K562 (cell line): ENCODE data around the gene SOX2. TPM values are rescaled to one million over a fixed set of nuclear protein-coding genes. Genes with fewer than 3 reads are reported as not detected.

Experiments used
- BHLHE40 ChIP-seq: IDR thresholded peaks from 2 replicates; pipeline ENCODE4 v1.6.1; 2011; ENCODE audit warnings: low read length, improper control_type of control experiment
- BRD9 ChIP-seq: fragments of 450-650 bp; IDR thresholded peaks from 2 replicates; pipeline ENCODE4 v1.6.1; 2018; ENCODE audit warnings: low read depth; ENCODE audit not compliant: partially characterized antibody
- CTCF ChIP-seq, 3 experiments: IDR thresholded peaks in 2 of 3; conservative IDR thresholded peaks in 1 of 3; 2 replicates each; pipeline ENCODE4 v1.5.1; 2011 to 2012; ENCODE audit warnings: low read length in 3 of 3, mild to moderate bottlenecking in 3 of 3, control low read depth in 2 of 3, improper control_type of control experiment in 1 of 3, inconsistent platforms in 1 of 3, low read depth in 1 of 3, mixed read lengths in 1 of 3, moderate library complexity in 1 of 3; ENCODE audit not compliant: insufficient read depth in 2 of 3
- FOXA1 ChIP-seq: fragments of 450-650 bp; IDR thresholded peaks from 2 replicates; pipeline ENCODE4 v1.6.1; 2016; ENCODE audit warnings: mild to moderate bottlenecking, borderline replicate concordance
- GATA2 ChIP-seq: sonication (generic); formaldehyde crosslinking; IDR thresholded peaks from 2 replicates; pipeline ENCODE4 v1.4.0; 2020; ENCODE audit warnings: mild to moderate bottlenecking, missing genetic modification reagents
- HEY1 ChIP-seq: fragments of 250-450 bp; sonication (Bioruptor Pico); IDR thresholded peaks from 2 replicates; pipeline ENCODE4 v1.5.0; 2020; ENCODE audit warnings: mild to moderate bottlenecking, moderate library complexity, borderline replicate concordance
- SMARCA4 ChIP-seq: fragments of 450-650 bp; IDR thresholded peaks from 2 replicates; pipeline ENCODE4 v1.6.1; 2016
- THRAP3 ChIP-seq: fragments of 450-650 bp; IDR thresholded peaks from 2 replicates; pipeline ENCODE4 v1.6.1; 2016; ENCODE audit warnings: mild to moderate bottlenecking, inconsistent platforms, borderline replicate concordance
- ZNF644 ChIP-seq: fragments of 200-800 bp; sonication (Bioruptor generic); IDR thresholded peaks from 2 replicates; pipeline ENCODE4 v1.6.1; 2016; ENCODE audit warnings: low read depth, missing genetic modification characterization, missing compliant biosample characterization
- ZNF766 ChIP-seq: fragments of 200-800 bp; sonication (Bioruptor generic); conservative IDR thresholded peaks from 2 replicates; pipeline ENCODE4 v1.6.1; 2016; ENCODE audit warnings: missing genetic modification characterization, missing compliant biosample characterization
- polyA plus RNA-seq, 8 experiments: library from polyadenylated mRNA; depleted of rRNA in 4 of 8; stranded (reverse) in 5 of 8; unstranded in 3 of 8; fragments of >200 nt; fragmentation: Nextera tagmentation in 2 of 8; fragmentation: Illumina TruSeq in 1 of 8; extraction: Ambion mirVana in 2 of 8; extraction: Trizol in 1 of 8; gene quantifications; 2 replicates each; pipeline versions ENCODE4 v1.2.1 to v1.2.3, GENCODE V29; 2011 to 2014; ENCODE audit warnings: inconsistent platforms in 1 of 8, missing spikeins in 1 of 8
- total RNA-seq, 7 experiments: library from RNA; depleted of rRNA in 6 of 7; stranded (reverse); fragments of >200 nt in 6 of 7; fragmentation: Illumina TruSeq in 2 of 7; extraction: Trizol in 2 of 7; gene quantifications; 2 replicates each; pipeline versions ENCODE4 v1.2.1 to v1.2.3, GENCODE V29; 2011 to 2021; ENCODE audit warnings: low replicate concordance in 1 of 7
- TF ChIP-seq, protein P1 (sequence below): fragments of 250-450 bp; sonication (Bioruptor Pico); IDR thresholded peaks from 2 replicates; pipeline ENCODE4 v1.8.0; 2022; ENCODE audit warnings: moderate library complexity, mild to moderate bottlenecking, inconsistent platforms

Gene SOX2
- total and polyA plus RNA-seq, 9 of the 15 experiments (the other 6 are each of a cell fraction or from before 2014, with no cell fraction given): 0.07 TPM; not detected in 8

DNA sequence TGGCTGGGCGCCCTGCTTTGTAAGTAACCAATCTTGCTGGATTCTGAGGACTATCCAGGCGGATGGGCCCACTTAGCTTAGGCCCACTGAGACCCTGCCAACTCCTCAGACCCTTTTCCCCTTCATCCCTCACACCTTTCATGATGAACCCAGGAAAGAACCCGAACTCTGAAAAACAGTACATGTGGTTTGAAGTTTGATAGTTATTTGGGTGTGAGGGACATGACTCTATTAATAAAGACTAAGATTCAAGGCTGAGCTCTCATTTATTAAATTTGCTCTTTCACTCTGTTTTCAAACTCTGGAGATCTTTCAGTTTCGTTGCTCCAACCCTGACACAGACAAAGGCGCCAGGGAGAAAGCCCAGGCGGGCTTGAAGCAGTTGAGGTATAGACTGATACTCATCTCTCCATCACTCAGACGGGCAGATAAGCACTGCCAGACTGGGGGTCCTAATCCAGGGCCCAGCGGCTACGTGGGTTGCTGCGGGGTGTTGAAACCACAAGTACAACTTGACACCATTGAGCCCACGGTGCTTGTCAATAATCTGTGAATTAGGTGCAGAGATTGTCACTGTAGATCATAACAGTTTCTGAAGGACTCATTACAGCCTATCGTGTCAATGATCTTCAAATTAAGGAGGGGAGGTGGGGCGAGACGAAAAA lies 7.2 kb upstream of the SOX2 start (continued):
- TF ChIP-seq BRD9: no peak
- no peak for TF ChIP-seq ZNF644 (tag)
- no peak for TF ChIP-seq THRAP3
- TF ChIP-seq HEY1 (CRISPR knock-in tag): no peak
- no peak for TF ChIP-seq FOXA1
- TF ChIP-seq BHLHE40: no peak
- no peak for TF ChIP-seq ZNF766 (CRISPR knock-in tag)
- no peak for TF ChIP-seq CTCF (IDR thresholded peaks at IDR 0.05 in 2 of 3, conservative IDR thresholded peaks at IDR 0.05 in 1 of 3; ENCODE audit: insufficient read depth in 2 of 3, low read depth in 1 of 3, low read length in 3 of 3)
- TF ChIP-seq, protein P1, sequence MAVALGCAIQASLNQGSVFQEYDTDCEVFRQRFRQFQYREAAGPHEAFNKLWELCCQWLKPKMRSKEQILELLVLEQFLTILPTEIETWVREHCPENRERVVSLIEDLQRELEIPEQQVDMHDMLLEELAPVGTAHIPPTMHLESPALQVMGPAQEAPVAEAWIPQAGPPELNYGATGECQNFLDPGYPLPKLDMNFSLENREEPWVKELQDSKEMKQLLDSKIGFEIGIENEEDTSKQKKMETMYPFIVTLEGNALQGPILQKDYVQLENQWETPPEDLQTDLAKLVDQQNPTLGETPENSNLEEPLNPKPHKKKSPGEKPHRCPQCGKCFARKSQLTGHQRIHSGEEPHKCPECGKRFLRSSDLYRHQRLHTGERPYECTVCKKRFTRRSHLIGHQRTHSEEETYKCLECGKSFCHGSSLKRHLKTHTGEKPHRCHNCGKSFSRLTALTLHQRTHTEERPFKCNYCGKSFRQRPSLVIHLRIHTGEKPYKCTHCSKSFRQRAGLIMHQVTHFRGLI (CRISPR knock-in tag): no peak
- no peak for TF ChIP-seq SMARCA4
- no peak for TF ChIP-seq GATA2 (CRISPR knock-in tag)
